Gastroesophageal sphincter (tissue), 3 donors: Measurements from ENCODE around the gene RECQL5.

ENCODE experiments used
- CTCF ChIP-seq, 4 experiments: fragments of 200-600 bp in 2 of 4; fragments of 450-650 bp in 2 of 4; sonication (generic) in 1 of 4; IDR thresholded peaks; one replicate each; pipeline ENCODE4 v1.5.1; 2017 to 2019; ENCODE audit warnings: antibody characterized with exemption in 4 of 4, mild to moderate bottlenecking in 2 of 4, moderate library complexity in 2 of 4
- EP300 ChIP-seq: sonication (generic); formaldehyde crosslinking; IDR thresholded peaks from one replicate; pipeline ENCODE4 v1.6.1; 2017; ENCODE audit warnings: antibody characterized with exemption, mild to moderate bottlenecking

- TF ChIP-seq CTCF (IDR thresholded peaks at IDR 0.05) (no peak), EP300 (no peak)
These were observed 14.6 kb downstream of the RECQL5 start for GRCh38 chr17:75652341-75652740.
